NCI-H1417 (cell line): ENCODE results near the gene ZNF334.

Experiments used
- DNase-seq, 3 experiments: peaks; one replicate each; lab custom pipeline; 2025; lab: John Stamatoyannopoulos, UW

ZNF334 gene

DNA sequence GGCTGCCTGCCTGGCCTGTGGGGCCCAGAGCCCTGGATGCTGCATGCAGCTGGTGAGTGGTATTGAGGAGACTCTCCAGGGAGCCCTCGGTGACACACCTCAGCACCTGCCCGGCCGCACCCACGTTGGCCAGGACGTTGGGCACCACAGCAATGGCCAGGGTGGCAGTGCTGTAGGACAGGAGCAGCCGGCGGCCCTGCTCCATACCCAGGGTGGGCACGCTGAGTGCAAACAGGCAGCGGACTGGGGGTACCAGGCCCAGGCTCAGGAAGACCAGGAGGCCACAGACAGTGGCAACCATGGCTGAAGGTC lies 32.4 kb upstream of the ZNF334 start:
- DNase-seq = no peak

DNA sequence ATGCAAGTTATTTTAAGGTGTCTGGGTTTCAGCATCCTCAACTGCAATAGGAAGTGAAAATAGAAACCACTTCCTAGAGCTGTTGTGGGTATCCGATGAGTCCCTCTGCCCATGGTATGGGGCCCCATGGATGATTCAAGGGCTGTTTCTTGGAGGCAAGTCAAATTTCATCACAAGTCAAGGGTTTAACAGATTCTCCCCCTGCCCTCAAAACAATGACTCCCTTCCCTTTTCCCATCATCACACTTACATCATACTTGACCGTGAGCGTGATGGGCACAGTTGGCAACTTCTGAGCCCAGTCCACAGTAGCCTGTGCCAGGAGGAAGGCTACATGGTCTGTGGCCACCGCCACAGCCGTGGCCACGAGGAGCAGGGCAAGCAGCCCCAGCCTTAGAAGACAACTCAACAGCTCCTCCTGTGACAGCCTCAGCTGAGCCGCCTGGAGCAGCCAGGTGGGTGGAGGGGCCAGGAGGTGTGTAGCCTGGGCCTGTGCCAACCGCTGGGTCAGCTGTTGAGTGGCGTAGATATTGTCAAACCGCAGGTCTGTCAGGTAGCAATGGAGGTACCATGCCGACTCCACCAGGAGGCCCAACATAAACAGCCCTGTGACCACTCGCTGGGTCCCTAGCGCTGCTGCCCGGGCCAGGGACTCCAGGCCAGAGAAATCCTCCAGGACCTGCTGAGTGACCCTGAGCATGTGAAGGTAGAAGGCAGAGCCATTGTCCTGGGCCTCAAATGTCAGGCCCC lies 31.9 kb upstream of the ZNF334 start:
- no peak for DNase-seq

DNA sequence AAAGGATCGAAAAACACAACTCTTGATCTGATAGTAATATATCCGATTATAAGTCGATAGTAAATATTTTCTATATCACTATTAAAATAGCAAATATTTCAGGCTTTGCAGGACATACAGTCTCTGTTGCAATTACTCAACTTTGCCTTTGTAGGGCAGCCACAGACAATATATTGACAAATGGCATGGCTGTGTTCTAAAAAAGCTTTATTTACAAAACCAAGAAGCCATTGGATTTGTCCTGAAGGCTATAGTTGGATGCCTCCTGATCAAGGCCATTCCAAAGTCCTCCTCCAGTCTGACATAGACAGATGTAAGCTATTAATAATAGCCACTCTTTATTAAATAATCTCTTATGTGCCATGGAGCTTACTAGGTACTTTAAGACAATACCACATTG lies 31.2 kb upstream of the ZNF334 start:
- peak in 1 of 3 experiments; percentile 22 for DNase-seq

DNA sequence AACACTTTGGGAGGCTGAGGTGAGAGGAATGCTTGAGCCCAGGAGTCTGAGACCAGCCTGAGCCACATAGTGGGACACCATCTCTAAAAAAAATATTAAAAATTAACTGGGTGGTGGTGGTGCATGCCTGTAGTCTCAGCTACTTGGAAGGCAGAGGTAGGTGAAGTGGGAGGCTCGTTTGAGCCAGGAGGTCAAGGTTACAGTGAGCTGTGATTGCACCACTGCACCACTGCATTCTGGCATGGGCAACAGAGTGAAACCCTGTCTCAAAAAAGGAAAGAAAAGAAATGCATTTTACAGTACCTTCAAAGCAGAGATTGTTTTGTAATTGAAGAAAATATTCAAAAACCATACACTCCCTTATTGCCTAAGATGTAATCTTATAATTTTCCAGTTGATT lies 30.6 kb upstream of the ZNF334 start:
- no peak for DNase-seq

DNA sequence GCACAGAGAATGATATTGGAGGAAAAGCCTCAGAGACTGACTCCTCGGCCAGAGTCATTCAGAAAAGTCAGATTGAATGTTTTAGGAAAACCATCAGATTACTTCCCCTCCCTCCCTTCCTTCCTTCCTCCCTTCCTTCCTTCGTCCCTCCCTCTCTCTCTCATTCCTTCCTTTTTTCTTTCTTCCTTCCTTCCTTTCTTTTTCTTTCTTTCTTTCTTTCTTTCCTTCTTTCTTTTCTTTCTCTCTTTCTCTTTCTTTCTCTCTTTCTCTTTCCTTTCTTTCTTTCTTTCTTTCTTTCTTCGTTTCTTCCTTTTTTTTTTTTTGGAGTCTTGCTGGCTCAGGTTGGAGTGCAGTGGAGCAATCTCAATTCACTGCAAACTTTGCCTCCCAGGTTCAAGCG lies 29.7 kb upstream of the ZNF334 start:
- DNase-seq = no peak

DNA sequence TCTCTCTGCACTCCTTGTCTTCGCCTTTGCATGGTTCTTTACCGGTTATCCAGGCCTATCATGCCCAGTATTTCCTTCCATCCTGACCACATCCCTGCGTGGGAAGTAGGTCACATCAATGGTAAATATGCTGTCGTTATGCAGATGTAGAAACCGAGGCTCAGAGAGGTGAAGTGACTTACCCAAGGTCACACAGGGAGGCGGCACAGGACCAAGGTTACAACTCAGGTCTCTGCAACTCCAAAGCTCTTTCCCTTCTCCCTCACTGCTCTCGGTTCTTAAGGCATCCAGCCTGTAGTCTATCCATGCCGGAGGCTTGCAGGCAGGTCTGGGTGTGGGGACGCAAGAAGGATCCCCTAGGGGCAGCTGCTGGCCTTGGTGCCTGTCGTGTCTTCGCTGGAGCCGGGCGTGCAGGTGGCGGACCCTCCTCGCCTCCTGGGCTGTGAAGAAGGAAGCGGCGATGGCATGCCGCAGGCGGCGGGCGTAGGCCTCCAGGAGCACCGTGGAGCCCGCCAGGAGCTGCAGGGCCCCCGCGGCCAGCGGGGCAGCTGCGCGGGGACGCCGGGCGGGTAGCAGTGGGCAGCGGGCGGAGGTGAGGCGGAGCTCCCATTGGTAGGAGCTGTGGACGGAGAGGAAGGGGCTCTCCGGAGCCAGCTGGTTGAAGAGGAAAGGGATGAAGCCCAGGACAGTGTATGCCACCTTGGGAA lies 28.0 kb upstream of the ZNF334 start:
- no peak for DNase-seq

DNA sequence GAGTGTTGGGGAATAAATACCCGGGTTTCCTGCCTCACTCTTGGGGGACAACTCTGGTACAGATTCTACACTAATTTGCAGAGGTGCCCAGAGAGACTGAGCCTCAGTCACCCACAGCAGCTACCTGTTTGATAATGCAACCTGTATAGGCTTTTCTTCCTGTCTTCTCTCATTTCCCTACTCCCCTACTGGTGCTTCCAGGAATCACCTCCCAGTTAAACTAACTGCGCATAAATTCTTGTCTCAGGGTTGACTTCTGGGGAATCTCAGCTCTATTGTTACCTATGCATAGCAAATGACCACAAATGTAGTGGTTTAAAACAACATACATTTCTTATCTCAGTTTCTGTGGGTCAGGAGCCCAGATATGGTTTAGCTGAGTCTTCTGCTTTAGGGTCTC lies 25.8 kb upstream of the ZNF334 start:
- no peak for DNase-seq

DNA sequence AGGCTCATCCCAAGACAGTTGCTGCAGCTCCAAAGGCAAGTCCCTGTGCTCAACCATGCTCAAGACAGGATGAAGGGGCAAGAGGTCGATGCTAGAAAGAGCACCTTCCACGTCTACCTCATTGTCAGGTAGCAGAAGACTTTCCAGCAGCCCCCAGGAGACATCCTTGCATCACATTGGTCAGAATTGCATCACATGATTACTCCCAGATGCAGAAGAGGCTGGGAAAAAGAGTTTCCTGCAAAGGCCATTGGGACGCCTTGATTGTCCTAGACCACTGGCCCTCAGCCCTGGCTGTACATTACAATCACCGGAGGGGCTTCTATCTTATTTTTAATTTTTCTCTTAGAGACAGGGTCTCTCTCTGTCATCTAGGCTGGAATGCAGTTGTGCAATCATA lies 17.3 kb upstream of the ZNF334 start:
- no peak for DNase-seq

DNA sequence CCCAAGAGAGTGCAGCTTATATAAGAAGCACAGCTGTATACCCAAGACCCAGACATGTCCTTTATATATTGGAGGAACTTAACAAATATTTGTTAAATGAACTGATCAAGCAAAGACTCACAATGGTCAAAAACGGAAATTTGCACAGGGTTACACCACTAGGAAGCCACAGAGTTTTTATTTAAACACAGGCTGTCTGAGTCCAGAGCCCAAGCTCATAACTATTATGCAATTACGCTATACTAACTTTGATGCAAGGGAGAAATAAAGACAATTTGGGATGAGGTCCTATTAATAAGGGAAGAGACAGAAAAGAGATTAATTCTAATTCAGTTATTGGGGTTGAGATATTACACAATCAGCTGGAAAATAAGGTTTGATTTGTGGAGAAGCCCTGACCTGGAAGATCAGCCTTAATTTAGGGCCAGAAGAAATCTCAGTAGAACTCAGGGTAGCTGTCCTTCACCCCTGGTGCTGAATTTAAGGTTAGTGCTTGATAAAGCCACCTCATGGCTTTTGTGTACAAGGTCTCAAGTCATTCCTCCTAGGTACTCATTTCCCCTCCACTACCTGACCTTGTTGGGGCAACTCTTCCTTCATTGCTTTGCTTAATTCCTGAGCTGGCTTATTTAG lies 10.5 kb upstream of the ZNF334 start:
- DNase-seq = no peak

DNA sequence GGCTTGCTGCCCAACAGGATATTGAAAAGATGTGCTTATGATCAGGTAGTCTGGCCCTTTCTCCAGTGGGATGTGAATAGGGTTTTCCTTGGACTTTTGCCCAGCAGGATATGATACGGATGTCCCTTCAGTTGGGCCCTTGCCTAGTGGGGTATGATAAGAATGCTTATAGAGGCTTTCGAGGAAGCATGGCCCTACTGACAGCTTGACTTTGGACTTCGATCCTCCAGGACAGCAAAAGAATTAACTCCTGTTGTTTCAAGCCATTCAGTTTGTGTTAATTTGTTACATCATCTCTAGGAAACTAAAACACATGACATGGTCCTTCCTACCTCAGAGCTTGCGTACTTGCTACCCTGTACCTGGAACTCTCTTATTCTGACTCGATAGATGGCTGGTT lies 9.7 kb upstream of the ZNF334 start:
- no peak for DNase-seq

DNA sequence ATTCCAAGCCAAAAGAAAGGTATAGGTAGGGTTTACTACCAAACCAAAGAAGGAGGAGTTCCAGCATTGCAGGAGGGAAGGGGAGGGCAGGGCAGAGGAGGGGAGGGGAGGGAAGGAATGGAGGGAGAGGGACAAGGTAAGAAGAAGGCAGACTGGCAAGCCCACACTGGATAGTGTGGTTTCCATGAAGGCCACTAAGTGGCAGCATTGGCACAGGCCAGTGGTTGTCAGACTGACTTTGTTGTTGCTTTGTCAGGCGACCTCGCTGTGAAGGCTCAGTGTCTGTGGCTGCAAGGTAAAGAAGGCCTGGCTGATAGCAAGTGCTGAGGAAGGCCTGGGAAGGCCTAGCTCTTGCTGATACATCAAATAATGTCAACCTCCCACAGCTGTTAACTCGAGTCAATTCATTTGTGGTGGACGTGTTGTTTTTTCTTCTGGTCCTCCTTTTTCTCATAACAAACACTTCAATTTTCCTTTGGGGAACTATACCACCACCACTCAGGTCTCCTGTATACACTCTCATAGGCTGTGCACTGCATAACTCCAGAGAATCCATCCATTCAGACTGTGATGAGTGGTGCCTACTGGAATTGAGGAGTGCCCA lies 7.7 kb upstream of the ZNF334 start:
- peak; percentile 21 to 72 (median 50) for DNase-seq

DNA sequence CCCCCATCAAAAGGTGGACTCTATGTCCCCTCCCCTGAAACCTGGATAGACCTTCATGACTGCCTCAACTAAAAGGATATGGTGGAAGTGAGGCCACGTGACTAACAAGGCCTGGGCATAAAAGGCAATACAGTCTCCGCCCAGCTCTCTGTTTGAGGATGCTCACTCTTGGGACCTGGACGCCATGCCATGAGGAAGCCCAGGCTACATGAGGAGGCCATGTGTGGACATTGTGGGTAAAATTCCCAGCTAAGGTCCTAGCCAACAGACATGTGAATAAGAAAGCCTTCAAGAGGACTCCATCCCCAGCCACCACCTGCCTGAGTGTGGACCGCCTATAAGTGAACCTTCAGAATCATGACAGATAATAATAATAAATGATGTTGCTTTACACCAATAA lies 7.2 kb upstream of the ZNF334 start:
- no peak for DNase-seq

DNA sequence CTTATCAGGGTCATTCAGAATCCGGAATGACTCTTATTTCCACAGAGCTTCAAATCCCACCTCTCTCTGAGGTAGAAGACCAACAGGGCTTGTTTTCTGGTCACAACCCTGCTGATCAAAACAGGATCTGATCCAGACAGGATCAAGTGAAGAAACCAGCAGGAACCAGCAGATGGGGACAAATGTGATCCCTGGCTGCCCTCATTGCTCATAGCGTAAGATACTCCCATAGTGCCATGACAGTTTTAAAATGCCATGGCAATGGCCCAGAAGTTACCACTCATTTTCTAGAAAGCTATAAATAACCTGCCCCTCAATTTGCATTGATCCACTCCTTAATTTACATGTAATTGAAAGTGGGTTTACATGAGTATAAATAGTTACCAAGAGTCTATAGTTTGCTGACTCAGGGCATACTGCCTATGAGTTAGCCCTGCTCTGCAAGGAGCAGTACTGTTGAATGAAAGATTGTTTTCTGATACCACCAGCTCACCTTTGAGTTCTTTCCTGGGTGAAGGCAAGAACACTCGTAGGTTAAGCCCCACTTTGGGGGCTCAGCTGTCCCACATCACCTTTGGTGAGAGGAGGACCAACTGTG lies 6.2 kb upstream of the ZNF334 start:
- DNase-seq = no peak

DNA sequence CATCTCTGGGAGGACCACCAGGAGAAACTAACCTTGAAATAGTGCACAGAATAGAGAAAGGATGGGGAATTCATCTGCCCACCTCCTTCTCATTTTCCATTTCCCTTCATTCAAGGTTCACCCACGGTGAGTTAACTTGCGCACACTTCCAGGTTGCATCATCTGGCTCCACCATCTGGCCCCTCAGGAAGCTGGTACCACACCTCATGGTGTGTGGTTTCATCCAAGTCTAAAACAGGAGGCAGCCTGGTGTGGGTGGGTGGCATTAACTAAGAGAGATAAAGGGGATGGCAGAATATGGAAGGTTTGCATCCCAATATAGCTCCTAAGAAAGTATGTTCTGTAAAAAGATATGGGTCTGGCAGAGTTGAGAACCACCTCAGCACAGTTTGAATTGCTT lies 3.8 kb downstream of the ZNF334 start:
- DNase-seq = no peak

DNA sequence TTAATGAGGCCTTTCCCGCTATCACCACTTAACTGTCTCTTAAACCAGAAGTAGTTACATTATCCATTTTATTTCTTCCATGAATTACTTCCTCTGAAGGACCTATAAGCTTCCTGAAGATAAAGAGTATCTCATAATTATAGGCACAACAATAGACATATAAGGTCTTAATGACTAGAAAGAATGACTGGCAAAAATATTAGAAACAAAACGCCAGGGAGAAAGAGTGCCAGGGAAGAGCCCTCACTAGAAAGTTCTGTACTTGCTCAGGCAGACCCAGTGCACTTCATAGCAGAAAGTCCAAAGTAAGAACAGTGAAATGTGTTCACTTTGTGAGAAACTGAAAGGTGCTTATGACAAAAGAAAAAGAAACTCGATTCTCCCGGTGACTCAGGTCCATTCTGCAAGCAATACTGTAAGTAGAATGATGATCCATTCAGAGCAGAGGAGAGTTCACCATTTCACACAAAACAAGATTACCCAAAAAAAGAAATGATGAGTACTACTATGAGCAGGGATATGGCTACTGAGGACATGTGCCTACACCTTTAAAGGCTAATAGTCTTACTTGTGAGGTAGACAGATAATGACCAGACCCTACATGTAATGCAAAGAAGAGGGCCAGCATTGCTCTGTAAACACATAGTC lies 5.5 kb downstream of the ZNF334 start:
- DNase-seq = no peak

DNA sequence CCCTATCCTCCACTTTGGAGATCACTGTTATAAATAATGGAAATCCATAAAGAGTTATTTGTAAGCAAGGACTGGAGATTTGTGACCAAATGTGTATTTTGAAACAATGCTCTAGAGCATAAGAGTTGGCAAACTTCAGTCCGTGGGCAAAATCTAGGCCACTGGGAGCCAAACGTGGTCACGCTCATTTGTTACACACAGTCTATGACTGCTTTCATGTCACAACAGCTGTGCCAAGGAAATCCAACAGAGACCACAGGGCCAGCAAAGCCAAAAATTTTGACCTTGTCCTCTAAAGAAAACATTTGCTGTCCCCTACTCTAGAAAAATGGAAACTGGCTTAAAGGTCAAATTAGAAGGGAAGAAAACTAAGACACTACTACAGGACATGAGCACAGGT lies 7.9 kb downstream of the ZNF334 start:
- no peak for DNase-seq

DNA sequence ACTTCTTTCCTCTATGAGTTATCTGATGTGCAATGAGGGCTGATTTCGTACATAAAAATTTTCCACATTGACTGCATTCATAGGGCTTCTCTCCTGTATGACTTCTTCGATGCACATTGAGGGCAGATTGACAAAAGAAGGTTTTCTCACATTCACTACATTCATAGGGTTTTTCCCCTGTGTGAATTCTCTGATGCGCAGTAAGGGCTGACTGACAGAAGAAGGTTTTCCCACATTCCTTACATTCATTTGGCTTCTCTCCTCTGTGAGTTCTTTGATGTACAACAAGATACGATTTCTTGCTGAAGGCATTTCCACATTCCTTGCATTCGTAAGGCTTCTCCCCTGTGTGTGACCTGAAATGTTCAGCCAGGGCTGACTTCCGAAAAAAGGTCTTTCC lies 11.4 kb downstream of the ZNF334 start:
- DNase-seq = no peak

DNA sequence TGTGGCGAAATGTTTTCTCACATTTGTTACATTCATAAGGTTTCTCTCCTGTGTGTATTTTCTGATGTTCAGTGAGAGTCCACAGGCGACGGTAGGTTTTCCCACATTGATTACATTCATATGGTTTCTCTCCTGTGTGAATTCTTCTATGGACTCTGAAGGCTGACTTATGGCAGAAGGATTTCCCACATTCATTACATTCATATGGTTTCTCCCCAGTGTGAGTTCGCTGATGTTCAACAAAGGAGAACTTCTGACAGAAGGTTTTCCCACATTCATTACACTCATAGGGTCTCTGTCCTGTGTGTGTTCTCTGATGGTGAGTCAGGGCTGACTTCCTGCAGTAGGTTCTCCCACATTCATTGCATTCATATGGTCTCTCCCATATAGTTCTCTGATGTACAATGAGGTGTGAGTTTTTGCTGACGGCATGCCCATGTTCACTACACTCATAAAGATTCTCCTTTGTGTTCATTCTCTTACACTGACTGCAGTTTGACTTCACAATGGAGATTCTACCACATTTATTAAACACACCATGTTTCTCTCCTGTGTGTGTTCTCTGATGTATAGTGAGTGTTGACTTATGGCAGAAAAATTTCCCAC lies 11.9 kb downstream of the ZNF334 start:
- no peak for DNase-seq

DNA sequence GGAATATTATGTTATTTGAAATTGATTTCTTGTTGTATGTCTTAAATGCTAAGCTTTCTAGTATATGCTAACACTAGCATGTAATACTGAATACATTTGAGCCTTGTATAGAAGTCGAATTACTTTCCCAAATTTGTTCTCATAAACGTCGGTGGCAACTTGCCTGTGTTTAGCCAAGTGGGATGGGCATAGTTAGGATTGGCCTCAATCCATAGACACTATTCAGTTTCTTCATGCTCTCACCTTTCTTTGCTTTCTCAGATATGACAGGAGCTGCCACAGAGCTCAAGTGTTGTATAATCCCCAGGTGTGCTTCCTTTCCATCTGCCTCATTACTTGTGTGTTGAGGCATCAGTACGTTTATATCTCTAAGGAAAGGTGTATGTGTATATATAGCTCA lies 19.3 kb downstream of the ZNF334 start:
- DNase-seq = no peak

DNA sequence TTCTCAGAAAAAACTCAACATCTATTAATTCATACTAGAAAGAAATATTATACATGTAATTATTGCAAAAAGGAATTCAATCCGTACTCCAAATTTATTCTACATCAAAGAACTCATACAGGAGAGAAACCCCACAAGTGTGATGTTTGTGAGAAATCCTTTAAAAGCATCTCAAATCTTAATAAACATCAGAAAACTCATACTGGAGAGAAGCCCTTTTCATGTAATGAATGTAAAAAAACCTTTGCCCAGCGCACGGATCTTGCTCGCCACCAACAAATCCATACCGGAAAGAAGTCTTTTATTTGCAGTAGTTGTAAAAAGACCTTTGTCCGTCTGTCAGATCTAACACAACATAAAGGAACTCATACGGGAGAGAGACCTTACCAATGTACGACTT lies 22.0 kb downstream of the ZNF334 start:
- DNase-seq = no peak

DNA sequence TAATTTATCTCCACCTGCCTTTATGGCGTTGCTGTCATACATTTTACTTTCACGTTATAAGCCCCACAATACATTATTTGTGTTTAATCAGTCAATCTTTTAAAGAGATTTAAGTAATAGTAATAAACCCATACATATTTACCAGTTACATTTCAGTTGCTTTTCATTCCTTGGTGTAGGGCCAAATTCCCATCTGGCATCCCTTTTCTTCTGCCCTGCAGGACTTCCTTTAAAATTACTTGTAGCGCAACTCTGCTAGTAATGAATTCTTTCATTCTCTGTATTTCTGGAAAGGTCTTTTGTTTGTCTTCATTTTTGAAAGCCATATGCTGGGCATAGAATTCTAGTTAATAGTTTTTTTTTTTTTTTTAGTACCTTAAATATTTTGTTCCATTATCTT lies 24.9 kb downstream of the ZNF334 start:
- no peak for DNase-seq

DNA sequence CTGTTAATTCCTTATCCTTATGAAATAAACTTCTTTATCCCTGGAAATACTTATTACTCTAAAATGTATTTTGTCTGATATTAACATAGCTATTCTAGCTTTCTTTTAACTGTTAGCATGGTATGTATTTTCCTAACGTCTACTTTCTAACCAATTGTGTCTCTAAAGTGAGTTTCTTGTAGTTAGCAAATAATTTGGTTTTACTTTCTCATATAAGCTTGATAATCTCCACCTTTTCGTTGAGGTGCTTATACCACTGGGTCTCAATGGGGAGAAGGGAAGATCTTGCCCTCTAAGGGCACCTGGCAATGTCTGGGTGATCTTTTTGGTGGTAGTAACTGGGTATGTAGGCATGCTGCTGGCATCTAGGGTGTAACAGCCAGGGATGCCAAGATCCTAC lies 25.7 kb downstream of the ZNF334 start:
- DNase-seq = no peak
